ENCODE measurements around the gene PDXP. TPM values are rescaled to one million over a fixed set of nuclear protein-coding genes. Genes with fewer than 3 reads are reported as not detected.

Gene PDXP
- total and polyA plus RNA-seq, 9 of the 15 experiments (the other 6 are each of a cell fraction or from before 2014, with no cell fraction given), result 7.9 to 54.2 (median 38.8) TPM

DNA sequence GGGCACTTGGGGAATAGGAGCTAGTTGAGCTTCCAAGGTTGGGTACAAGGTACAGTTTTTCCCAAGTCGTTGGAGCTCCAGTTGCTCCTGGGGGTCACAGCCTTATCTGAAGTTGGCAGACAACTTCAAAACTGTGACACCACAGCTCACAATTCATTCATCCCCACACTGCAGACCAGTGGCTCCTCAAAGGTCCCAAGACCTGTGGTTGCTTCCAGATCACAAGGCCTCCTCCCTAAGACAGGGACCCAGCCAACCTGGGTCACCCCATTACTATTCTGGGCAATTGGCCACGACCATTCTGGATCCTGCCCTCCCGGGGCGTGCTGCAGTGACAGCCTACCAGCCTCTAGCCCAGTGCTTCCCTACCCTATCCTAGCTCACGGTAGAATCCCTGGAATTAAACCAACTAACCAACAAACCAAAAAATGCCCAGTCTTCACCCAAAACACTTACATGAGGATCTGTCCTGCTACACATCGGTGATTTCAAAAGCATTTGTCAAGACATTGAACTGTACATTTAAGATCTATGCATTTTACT is 862 bp upstream of the PDXP start (continued):
- TF ChIP-seq EWSR1 (IDR thresholded peaks at IDR 0.05; ENCODE audit: borderline replicate concordance, low read depth, partially characterized antibody) (no peak), MCM2 (IDR thresholded peaks at IDR 0.05; ENCODE audit: low read depth) (no peak), CBFA2T2 (conservative IDR thresholded peaks at IDR 0.05) (no peak), HNRNPH1 (optimal IDR thresholded peaks at IDR 0.05; ENCODE audit: low read depth, low read length) (no peak), PCBP2 (IDR thresholded peaks at IDR 0.05; ENCODE audit: low read depth, low read length, poor library complexity, severe bottlenecking) (no peak), MLX (CRISPR knock-in tag; conservative IDR thresholded peaks at IDR 0.05) (no peak), ZKSCAN3 (CRISPR knock-in tag; IDR thresholded peaks at IDR 0.05) (no peak), MCM3 (IDR thresholded peaks at IDR 0.05) (no peak), SMARCA4 (IDR thresholded peaks at IDR 0.05) (no peak), ELK1 (CRISPR knock-in tag; IDR thresholded peaks at IDR 0.05) (no peak), SIRT6 (IDR thresholded peaks at IDR 0.05; ENCODE audit: low read depth, low read length) (no peak), EGR1 (conservative IDR thresholded peaks at IDR 0.05) (no peak), SRSF7 (optimal IDR thresholded peaks at IDR 0.05; ENCODE audit: low read depth, low read length) (no peak), COPS2 (conservative IDR thresholded peaks at IDR 0.05) (no peak), TAL1 (IDR thresholded peaks at IDR 0.05) (0 out of 2 replicates have a peak, but pooled peaks have one; percentile 8), FOXA3 (CRISPR knock-in tag; conservative IDR thresholded peaks at IDR 0.05 in 1 of 2, IDR thresholded peaks at IDR 0.05 in 1 of 2) (no peak), WHSC1 (IDR thresholded peaks at IDR 0.05; ENCODE audit: low read length) (no peak), ZNF444 (CRISPR knock-in tag; IDR thresholded peaks at IDR 0.05) (0 out of 2 replicates have a peak, but pooled peaks have one; percentile 14)
- TF ChIP-seq, protein P1, sequence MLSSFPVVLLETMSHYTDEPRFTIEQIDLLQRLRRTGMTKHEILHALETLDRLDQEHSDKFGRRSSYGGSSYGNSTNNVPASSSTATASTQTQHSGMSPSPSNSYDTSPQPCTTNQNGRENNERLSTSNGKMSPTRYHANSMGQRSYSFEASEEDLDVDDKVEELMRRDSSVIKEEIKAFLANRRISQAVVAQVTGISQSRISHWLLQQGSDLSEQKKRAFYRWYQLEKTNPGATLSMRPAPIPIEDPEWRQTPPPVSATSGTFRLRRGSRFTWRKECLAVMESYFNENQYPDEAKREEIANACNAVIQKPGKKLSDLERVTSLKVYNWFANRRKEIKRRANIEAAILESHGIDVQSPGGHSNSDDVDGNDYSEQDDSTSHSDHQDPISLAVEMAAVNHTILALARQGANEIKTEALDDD (IDR thresholded peaks at IDR 0.05), result no peak
- TF ChIP-seq, protein P2, sequence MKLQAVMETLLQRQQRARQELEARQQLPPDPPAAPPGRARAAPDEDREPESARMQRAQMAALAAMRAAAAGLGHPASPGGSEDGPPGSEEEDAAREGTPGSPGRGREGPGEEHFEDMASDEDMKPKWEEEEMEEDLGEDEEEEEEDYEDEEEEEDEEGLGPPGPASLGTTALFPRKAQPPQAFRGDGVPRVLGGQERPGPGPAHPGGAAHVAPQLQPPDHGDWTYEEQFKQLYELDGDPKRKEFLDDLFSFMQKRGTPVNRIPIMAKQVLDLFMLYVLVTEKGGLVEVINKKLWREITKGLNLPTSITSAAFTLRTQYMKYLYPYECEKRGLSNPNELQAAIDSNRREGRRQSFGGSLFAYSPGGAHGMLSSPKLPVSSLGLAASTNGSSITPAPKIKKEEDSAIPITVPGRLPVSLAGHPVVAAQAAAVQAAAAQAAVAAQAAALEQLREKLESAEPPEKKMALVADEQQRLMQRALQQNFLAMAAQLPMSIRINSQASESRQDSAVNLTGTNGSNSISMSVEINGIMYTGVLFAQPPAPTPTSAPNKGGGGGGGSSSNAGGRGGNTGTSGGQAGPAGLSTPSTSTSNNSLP (IDR thresholded peaks at IDR 0.05; ENCODE audit: borderline replicate concordance, low read depth, low read length), result no peak
- TF ChIP-seq, protein P3, sequence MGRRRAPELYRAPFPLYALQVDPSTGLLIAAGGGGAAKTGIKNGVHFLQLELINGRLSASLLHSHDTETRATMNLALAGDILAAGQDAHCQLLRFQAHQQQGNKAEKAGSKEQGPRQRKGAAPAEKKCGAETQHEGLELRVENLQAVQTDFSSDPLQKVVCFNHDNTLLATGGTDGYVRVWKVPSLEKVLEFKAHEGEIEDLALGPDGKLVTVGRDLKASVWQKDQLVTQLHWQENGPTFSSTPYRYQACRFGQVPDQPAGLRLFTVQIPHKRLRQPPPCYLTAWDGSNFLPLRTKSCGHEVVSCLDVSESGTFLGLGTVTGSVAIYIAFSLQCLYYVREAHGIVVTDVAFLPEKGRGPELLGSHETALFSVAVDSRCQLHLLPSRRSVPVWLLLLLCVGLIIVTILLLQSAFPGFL (CRISPR knock-in tag; IDR thresholded peaks at IDR 0.05), result no peak
- TF ChIP-seq, protein P4, sequence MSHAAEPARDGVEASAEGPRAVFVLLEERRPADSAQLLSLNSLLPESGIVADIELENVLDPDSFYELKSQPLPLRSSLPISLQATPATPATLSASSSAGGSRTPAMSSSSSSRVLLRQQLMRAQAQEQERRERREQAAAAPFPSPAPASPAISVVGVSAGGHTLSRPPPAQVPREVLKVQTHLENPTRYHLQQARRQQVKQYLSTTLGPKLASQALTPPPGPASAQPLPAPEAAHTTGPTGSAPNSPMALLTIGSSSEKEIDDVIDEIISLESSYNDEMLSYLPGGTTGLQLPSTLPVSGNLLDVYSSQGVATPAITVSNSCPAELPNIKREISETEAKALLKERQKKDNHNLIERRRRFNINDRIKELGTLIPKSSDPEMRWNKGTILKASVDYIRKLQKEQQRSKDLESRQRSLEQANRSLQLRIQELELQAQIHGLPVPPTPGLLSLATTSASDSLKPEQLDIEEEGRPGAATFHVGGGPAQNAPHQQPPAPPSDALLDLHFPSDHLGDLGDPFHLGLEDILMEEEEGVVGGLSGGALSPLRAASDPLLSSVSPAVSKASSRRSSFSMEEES (CRISPR knock-in tag; IDR thresholded peaks at IDR 0.05), result no peak
